Right lobe of liver (tissue), 6 donors: ENCODE measurements around the gene JUP. TPM values are rescaled to one million over a fixed set of nuclear protein-coding genes. Genes with fewer than 3 reads are reported as not detected.

ENCODE experiments used
- ATAC-seq, 4 donors: fragments of 200-7000 bp; cut with Tn5 transposase; one replicate each; pipeline ENCODE4 v1.9.1; 2020; ENCODE audit warnings: mild to moderate bottlenecking in 4 of 4, moderate library complexity in 4 of 4
- DNase-seq, 3 donors: peaks; one replicate each; pipeline ENCODE4 v3.0.0-alpha.2; 2020
- H3K27ac ChIP-seq, 3 donors: fragments of 200-600 bp; one replicate each; pipeline ENCODE4 v1.8.0; 2022
- H3K27me3 ChIP-seq, 2 donors: fragments of 200-600 bp; one replicate each; pipeline ENCODE4 v1.8.0; 2022
- H3K36me3 ChIP-seq, 4 donors: fragments of 200-600 bp; sonication (generic) in 1 of 4; one replicate each; pipeline versions ENCODE4 v1.5.1 to v1.8.0; 2017 to 2022; ENCODE audit warnings: control low read depth in 1 of 4
- H3K4me1 ChIP-seq, 4 donors: fragments of 200-600 bp; sonication (generic) in 1 of 4; one replicate each; pipeline versions ENCODE4 v1.5.1 to v1.8.0; 2017 to 2022; ENCODE audit warnings: control low read depth in 1 of 4
- H3K4me3 ChIP-seq, 3 donors: fragments of 200-600 bp; one replicate each; pipeline ENCODE4 v1.8.0; 2022
- H3K9me3 ChIP-seq, 4 donors: fragments of 200-600 bp; sonication (generic) in 1 of 4; one replicate each; pipeline versions ENCODE4 v1.5.1 to v1.8.0; 2017 to 2022; ENCODE audit warnings: control low read depth in 1 of 4
- CTCF ChIP-seq, 4 donors: fragments of 200-600 bp in 3 of 4; fragments of 450-650 bp in 1 of 4; IDR thresholded peaks; one replicate each; pipeline versions ENCODE4 v1.5.1 to v1.8.0; 2016 to 2022; ENCODE audit warnings: antibody characterized with exemption in 4 of 4, mild to moderate bottlenecking in 2 of 4
- POLR2A ChIP-seq: fragments of 450-650 bp; IDR thresholded peaks from one replicate; pipeline ENCODE4 v1.6.1; 2017; ENCODE audit warnings: antibody characterized with exemption, mild to moderate bottlenecking
- WGBS: methylation state at CpG from one replicate; pipeline ENCODE4 v1.1.6; 2018; ENCODE audit warnings: low coverage, low lambda C conversion rate; ENCODE audit not compliant: insufficient coverage; ENCODE audit errors: missing lambda C conversion rate; 5-methylcytosine and 5-hydroxymethylcytosine counted together
- intact Hi-C, 2 donors: fragments of 100-400 bp; cut with DNase I; formaldehyde crosslinking; loops; one replicate each; pipeline versions ENCODE4 v1.11.2 to v1.14.1; 2022
- total RNA-seq, 6 experiments: library from RNA; depleted of rRNA in 2 of 6; stranded (reverse); fragments of >200 nt in 2 of 6; fragmentation: NEBNext Ultra II Directional in 3 of 6; extraction: Animal tissue kit (Norgen Biotek cat#: 25700) in 3 of 6; gene quantifications; one replicate each; pipeline versions ENCODE4 v1.1.0 to v1.2.4, GENCODE V29; 2016 to 2023
- donor health status: DM: no; HTN: yes; CAD: no.
- donor health status: DM: no; HTN: no; CAD: no.
- donor health status: DM: no; HTN: no; CAD: no.
- donor health status: DM: no; HTN: yes; CAD: no.
- donor health status: DM: no; HTN: yes; CAD: no.

Gene JUP
- total RNA-seq, 6 experiments from 2014 or later: 54.3 to 74.8 (median 65.7) TPM

GRCh38 chr17:41750862-41751261, 35.6 kb downstream of the JUP start:
- ATAC-seq: no peak
- Histone ChIP-seq H3K4me1 (no peaks in the 10 kb centered on the region), H3K27me3 (no peaks in the 10 kb centered on the region), H3K9me3 (no peaks in the 10 kb centered on the region), H3K4me3 (no peak overlapping the region), H3K27ac (no peak overlapping the region), H3K36me3 (peaks cover 2 to 8% (median 5%) of the 10 kb centered on the region in 4 donors)
- WGBS: no CpG with 5 or more reads among the region's 4 CpGs
- DNase-seq: no peak
- no peak for TF ChIP-seq POLR2A
- no peak for TF ChIP-seq CTCF (IDR thresholded peaks at IDR 0.05)
- intact Hi-C loops: no loop called here

GRCh38 chr17:41748275-41748674, 38.2 kb downstream of the JUP start:
- H3K36me3 ChIP-seq: no peaks in the 10 kb centered on the region

GRCh38 chr17:41741709-41742108, 44.8 kb downstream of the JUP start:
- Histone ChIP-seq H3K36me3 (no peaks in the 10 kb centered on the region), H3K9me3 (no peaks in the 10 kb centered on the region), H3K27me3 (no peaks in the 10 kb centered on the region), H3K4me3 (no peak overlapping the region), H3K4me1 (no peaks in the 10 kb centered on the region), H3K27ac (no peak overlapping the region)
- intact Hi-C loops: no loop called here
- no peak for ATAC-seq
- WGBS: 69% methylated on average over 7 of the region's 9 CpGs
- TF ChIP-seq CTCF (IDR thresholded peaks at IDR 0.05): no peak
- no peak for TF ChIP-seq POLR2A
- no peak for DNase-seq

More at GRCh38 chr17:41748275-41748674, 38.2 kb downstream of the JUP start:
- WGBS: 85% methylated on average over 5 of the region's 6 CpGs
- no peak for DNase-seq
- Histone ChIP-seq H3K27me3 (no peaks in the 10 kb centered on the region), H3K4me3 (no peak overlapping the region), H3K9me3 (no peaks in the 10 kb centered on the region), H3K27ac (no peak overlapping the region), H3K4me1 (no peaks in the 10 kb centered on the region)
- TF ChIP-seq POLR2A (no peak), CTCF (IDR thresholded peaks at IDR 0.05) (no peak)
- no peak for ATAC-seq
- intact Hi-C loops: no loop called here

GRCh38 chr17:41740506-41740905, 46.0 kb downstream of the JUP start:
- DNase-seq: no peak
- Histone ChIP-seq H3K4me1 (no peaks in the 10 kb centered on the region), H3K9me3 (no peaks in the 10 kb centered on the region), H3K27me3 (peaks cover 5 to 6% of the 10 kb centered on the region in 2 donors), H3K36me3 (no peaks in the 10 kb centered on the region), H3K4me3 (no peak overlapping the region), H3K27ac (no peak overlapping the region)
- WGBS: 31% methylated on average over 2 of the region's 5 CpGs
- ATAC-seq: no peak
- TF ChIP-seq CTCF (IDR thresholded peaks at IDR 0.05): no peak
- no peak for TF ChIP-seq POLR2A
- intact Hi-C loops: no loop called here
